ENCODE data around the gene CD58.

DNA sequence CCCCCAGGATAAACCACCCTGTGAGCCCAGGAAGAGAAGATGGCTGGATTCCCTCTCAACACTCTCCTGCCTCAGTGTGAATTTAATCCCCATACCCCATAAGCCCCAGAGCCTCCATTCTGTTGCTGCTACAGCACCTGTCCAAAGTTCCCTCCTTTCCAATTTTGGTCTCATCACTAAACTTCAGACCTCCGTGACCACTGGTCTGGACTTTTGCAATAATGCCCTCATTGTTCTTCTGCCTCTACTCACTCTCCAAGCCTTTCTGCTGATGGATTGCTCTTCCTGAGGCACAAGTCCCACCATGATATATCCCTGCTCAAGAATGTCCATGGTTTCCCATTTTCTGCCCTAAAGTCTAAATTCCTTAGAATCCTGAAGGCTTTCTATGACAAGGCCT is 83.2 kb downstream of the CD58 start:
- no peak for TF ChIP-seq POLR2AphosphoS5 (IDR thresholded peaks at IDR 0.05; ENCODE audit: low read depth, low read length)
- TF ChIP-seq POLR2A (IDR thresholded peaks at IDR 0.05; ENCODE audit: low read depth, low read length) = no peak
- no peak for TF ChIP-seq TAF1 (IDR thresholded peaks at IDR 0.05; ENCODE audit: low read depth, low read length)
- no peak for TF ChIP-seq PAX5 (IDR thresholded peaks at IDR 0.05; ENCODE audit: insufficient read depth, low read length, severe bottlenecking)
- TF ChIP-seq SPI1 (IDR thresholded peaks at IDR 0.05; ENCODE audit: low read depth, low read length) = no peak
- TF ChIP-seq POU2F2 (IDR thresholded peaks at IDR 0.05; ENCODE audit: low read depth, low read length) = no peak
